OCI-LY7 (cell line): ENCODE data around the gene P2RY8.

Source experiments
- EZH2phosphoT487 ChIP-seq: fragments of 200-600 bp; sonication (generic); IDR thresholded peaks from 2 replicates; pipeline ENCODE4 v1.6.1; 2018; ENCODE audit warnings: low read depth, borderline replicate concordance, mild to moderate bottlenecking, mixed run types, antibody characterized with exemption, low read length, moderate library complexity, mixed read lengths
- TF ChIP-seq, protein P1 (sequence below): fragments of 200-600 bp; sonication (generic); conservative IDR thresholded peaks from 2 replicates; pipeline ENCODE4 v1.5.1; 2014; ENCODE audit warnings: mild to moderate bottlenecking, antibody characterized with exemption, low read length, moderate library complexity, mixed read lengths

DNA sequence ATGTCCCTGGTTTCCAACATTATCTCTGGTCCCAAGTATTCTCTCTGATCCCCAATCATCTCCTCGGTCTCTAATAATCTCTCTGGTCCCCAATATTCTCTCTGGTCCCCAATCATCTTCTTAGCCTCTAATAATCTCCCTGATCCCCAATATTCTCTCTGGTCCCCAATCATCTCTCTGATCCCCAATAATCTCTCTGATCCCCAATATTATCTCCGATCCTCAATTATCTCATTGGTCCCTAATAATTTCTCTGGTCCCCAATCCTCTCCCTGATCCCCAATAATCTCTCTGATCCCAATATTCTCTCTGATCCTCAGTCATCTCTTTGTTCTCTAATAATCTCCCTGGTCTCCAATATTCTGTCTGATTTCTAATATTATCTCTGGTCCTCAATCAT, 16.6 kb downstream of the P2RY8 start:
- TF ChIP-seq, protein P1, sequence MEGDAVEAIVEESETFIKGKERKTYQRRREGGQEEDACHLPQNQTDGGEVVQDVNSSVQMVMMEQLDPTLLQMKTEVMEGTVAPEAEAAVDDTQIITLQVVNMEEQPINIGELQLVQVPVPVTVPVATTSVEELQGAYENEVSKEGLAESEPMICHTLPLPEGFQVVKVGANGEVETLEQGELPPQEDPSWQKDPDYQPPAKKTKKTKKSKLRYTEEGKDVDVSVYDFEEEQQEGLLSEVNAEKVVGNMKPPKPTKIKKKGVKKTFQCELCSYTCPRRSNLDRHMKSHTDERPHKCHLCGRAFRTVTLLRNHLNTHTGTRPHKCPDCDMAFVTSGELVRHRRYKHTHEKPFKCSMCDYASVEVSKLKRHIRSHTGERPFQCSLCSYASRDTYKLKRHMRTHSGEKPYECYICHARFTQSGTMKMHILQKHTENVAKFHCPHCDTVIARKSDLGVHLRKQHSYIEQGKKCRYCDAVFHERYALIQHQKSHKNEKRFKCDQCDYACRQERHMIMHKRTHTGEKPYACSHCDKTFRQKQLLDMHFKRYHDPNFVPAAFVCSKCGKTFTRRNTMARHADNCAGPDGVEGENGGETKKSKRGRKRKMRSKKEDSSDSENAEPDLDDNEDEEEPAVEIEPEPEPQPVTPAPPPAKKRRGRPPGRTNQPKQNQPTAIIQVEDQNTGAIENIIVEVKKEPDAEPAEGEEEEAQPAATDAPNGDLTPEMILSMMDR = no peak
- TF ChIP-seq EZH2phosphoT487 = no peak
